Neural crest cell (in vitro differentiated cells): ENCODE measurements around the gene ATG14. TPM values are rescaled to one million over a fixed set of nuclear protein-coding genes. Genes with fewer than 3 reads are reported as not detected.

Source experiments
- DNase-seq: peaks from one replicate; pipeline ENCODE4 v3.0.0; 2021; ENCODE audit warnings: low read depth, mixed read lengths, low spot score
- H3K27ac Mint-ChIP-seq: one replicate; pipeline ENCODE4 v1.8.0; 2021; ENCODE audit warnings: mild to moderate bottlenecking, mixed read lengths; ENCODE audit not compliant: unreplicated experiment
- H3K27me3 Mint-ChIP-seq: 2 replicates; pipeline ENCODE4 v1.8.0; 2021; ENCODE audit warnings: low read depth, mild to moderate bottlenecking, mixed read lengths
- H3K36me3 Mint-ChIP-seq: 2 replicates; pipeline ENCODE4 v1.8.0; 2021; ENCODE audit warnings: low read depth, mild to moderate bottlenecking, mixed read lengths
- H3K4me1 Mint-ChIP-seq: 2 replicates; pipeline ENCODE4 v1.8.0; 2021; ENCODE audit warnings: mixed read lengths
- H3K4me3 Mint-ChIP-seq: one replicate; pipeline ENCODE4 v1.8.0; 2021; ENCODE audit warnings: mild to moderate bottlenecking, mixed read lengths
- H3K9me3 Mint-ChIP-seq: 2 replicates; pipeline ENCODE4 v1.8.0; 2021; ENCODE audit warnings: mixed read lengths
- total RNA-seq: library from RNA; stranded (reverse); gene quantifications from 2 replicates; pipeline ENCODE4 v1.2.1, GENCODE V29; 2021
- TF ChIP-seq, protein P1 (sequence below): fragments of 200-600 bp; sonication (generic); conservative IDR thresholded peaks from 2 replicates; pipeline ENCODE4 v1.5.0; 2021; ENCODE audit warnings: antibody characterized with exemption, mild to moderate bottlenecking

Gene ATG14
- total RNA-seq, 1 donor from 2014 or later = 8.9 TPM

DNA sequence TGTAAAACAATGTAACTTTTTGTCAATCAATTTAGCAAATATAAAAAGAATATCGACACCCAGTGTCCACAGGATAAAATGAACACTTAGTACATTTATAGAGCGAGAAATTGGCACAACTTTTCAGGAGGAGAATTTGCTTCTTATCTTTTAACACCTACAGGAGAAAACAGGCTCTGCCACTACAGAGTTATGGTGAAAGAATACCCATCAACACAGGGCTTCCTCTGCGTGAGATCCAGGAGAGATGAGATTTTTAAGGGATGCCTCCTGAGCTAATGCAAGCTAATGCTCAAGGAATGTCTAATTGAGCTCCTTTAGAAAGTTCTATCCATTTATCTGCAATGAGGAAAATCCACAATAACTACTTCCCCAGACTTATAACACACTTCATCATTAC is 21.0 kb upstream of the ATG14 start:
- Mint-ChIP-seq H3K4me1 (no peaks in the 10 kb centered on the region), H3K4me3 (no peak overlapping the region), H3K27me3 (peaks cover 47% of the 10 kb centered on the region), H3K27ac (no peak overlapping the region), H3K9me3 (no peaks in the 10 kb centered on the region), H3K36me3 (no peaks in the 10 kb centered on the region)
- no peak for DNase-seq
- TF ChIP-seq, protein P1, sequence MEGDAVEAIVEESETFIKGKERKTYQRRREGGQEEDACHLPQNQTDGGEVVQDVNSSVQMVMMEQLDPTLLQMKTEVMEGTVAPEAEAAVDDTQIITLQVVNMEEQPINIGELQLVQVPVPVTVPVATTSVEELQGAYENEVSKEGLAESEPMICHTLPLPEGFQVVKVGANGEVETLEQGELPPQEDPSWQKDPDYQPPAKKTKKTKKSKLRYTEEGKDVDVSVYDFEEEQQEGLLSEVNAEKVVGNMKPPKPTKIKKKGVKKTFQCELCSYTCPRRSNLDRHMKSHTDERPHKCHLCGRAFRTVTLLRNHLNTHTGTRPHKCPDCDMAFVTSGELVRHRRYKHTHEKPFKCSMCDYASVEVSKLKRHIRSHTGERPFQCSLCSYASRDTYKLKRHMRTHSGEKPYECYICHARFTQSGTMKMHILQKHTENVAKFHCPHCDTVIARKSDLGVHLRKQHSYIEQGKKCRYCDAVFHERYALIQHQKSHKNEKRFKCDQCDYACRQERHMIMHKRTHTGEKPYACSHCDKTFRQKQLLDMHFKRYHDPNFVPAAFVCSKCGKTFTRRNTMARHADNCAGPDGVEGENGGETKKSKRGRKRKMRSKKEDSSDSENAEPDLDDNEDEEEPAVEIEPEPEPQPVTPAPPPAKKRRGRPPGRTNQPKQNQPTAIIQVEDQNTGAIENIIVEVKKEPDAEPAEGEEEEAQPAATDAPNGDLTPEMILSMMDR = no peak

DNA sequence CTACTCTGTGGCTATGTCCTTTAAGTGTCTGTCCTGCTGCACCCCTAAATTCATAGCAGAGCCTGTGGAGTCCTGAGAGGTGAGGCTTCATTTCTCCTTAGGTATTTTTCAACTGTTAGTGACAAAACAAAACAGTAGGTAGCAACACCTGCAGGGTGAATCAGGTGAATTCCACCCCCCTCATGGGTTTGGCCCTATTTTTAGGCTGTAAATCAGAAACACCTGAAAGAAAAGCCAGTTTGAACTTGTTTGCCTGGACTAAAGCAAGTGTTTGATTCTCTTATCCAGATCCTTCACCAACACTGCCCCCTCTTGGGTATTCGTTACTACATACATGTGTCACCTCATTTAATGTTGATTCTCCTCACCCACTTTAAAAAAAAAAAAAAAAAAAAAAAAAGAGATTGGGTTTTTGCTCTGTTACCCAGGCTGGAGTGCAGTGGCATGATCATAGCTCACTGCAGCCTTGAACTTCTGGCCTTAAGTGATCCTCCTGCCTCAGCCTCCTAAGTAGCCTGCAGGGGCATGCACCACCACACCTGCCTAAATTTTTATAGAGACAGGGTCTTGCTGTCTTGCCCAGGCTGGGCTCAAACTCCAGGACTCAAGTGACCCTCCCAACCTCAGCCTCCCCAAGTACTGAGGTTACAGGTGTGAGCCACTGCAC is 18.5 kb upstream of the ATG14 start:
- Mint-ChIP-seq H3K27ac (no peak overlapping the region), H3K27me3 (peaks cover 47% of the 10 kb centered on the region), H3K4me3 (no peak overlapping the region), H3K9me3 (no peaks in the 10 kb centered on the region), H3K36me3 (no peaks in the 10 kb centered on the region), H3K4me1 (no peaks in the 10 kb centered on the region)
- TF ChIP-seq, protein P1 = peak; percentile 64
- DNase-seq = no peak

DNA sequence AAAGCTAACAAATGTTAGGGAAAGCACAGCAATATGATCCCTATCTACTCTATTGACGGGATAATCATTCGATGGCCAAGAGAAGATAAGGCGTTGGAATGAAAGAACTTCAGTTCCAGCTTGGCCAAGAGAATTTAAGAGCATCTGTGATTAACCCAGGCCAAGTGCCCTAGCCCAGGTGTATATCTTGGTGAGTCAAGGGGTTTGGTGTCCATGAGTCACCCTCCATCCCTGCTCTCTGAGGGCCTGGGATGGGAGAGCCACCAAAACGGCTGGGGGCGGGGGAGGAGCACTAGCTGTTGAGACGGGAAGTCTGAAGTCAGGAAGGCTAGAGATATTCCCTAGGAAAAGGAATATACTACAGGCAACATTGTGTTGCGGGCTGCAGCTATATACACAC is 15.8 kb upstream of the ATG14 start:
- no peaks in the 10 kb centered on the region for H3K9me3 Mint-ChIP-seq
- H3K36me3 Mint-ChIP-seq = no peaks in the 10 kb centered on the region
- TF ChIP-seq, protein P1 = no peak
- no peak overlapping the region for H3K4me3 Mint-ChIP-seq
- no peak overlapping the region for H3K27ac Mint-ChIP-seq
- no peaks in the 10 kb centered on the region for H3K4me1 Mint-ChIP-seq
- DNase-seq = no peak
- H3K27me3 Mint-ChIP-seq = peaks cover 46% of the 10 kb centered on the region

DNA sequence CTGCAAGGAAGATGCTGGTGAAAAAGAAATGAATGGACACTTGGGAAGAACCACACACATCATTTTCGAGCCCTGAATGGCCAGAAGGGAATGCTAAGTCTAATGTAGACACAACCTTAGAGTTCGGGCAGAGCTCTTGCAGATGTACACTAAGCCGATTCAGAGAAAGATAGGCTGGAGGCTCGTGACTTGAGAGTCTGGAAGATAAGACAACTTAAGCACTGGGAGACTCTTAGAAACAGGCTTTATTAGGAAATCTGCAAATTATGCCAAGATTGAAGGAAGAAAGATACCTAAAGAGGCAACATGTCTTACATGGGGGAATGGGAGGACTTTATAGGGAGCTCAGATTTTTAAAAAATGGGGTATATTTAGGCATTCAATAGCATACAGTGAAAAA is 15.3 kb upstream of the ATG14 start:
- TF ChIP-seq, protein P1 = no peak
- Mint-ChIP-seq H3K27me3 (peaks cover 45% of the 10 kb centered on the region), H3K36me3 (no peaks in the 10 kb centered on the region), H3K27ac (no peak overlapping the region), H3K4me1 (no peaks in the 10 kb centered on the region), H3K4me3 (no peak overlapping the region), H3K9me3 (no peaks in the 10 kb centered on the region)
- no peak for DNase-seq

DNA sequence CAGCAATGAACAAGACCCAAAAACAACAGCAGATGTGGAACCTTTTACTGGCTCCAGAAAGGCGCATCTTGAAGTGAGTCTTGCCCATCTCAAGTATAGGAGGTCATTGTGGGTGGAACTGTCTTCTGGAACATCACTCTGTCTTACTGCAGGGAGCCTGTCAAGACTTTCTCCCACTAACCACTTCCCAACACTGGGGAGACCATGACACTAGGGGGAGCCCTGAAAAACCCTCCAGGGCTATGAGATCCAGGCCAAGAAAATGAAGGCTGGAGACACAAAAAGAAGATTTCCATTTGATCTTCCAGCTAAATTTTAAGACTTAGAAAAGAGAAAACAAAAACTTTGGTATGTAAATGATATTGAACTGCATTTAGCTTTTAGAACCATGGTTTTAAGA is 13.5 kb upstream of the ATG14 start:
- H3K27ac Mint-ChIP-seq = no peak overlapping the region

More for the DNA sequence above, 13.5 kb upstream of the ATG14 start:
- Mint-ChIP-seq H3K9me3 (no peaks in the 10 kb centered on the region), H3K4me1 (no peaks in the 10 kb centered on the region), H3K36me3 (no peaks in the 10 kb centered on the region), H3K27me3 (peaks cover 36% of the 10 kb centered on the region), H3K4me3 (no peak overlapping the region)
- TF ChIP-seq, protein P1 = no peak
- no peak for DNase-seq
